ENCODE results near the gene IFT122. TPM values are rescaled to one million over a fixed set of nuclear protein-coding genes. Genes with fewer than 3 reads are reported as not detected.
"Not testable (repeated sequence)": the region's sequence is repeated elsewhere in the genome, so short reads cannot be mapped to it uniquely, and the experiment has no call there.

IFT122 gene
- total and polyA plus RNA-seq, 2 donors (not counting 3 experiments of a cell fraction or from before 2014, with no cell fraction given): 38.4 to 41.7 TPM

- Histone ChIP-seq H3K4me2 (ENCODE audit: insufficient read depth, low read length) (peak overlapping the region; percentile 59), H2AFZ (ENCODE audit: low read depth, low read length) (peak overlapping the region; percentile 3), H3K27ac (ENCODE audit: insufficient read depth, low read depth, low read length) (peak overlapping the region; percentile 90), H3K4me1 (ENCODE audit: control insufficient read depth, extremely low read depth, insufficient read depth, low read length) (peaks cover 49% of the 10 kb centered on the region)
- H3K4me3 ChIP-seq (replicated peaks in 1 of 3; ENCODE audit: insufficient read depth in 1 of 3, low read depth in 1 of 3, low read length in 3 of 3); H3K36me3 ChIP-seq (ENCODE audit: control insufficient read depth in 2 of 2, extremely low read depth in 1 of 2, insufficient read depth in 2 of 2, low read length in 2 of 2); H3K27me3 ChIP-seq (ENCODE audit: control insufficient read depth in 2 of 2, insufficient read depth in 2 of 2, low read length in 2 of 2); H3K9me3 ChIP-seq (replicated peaks; ENCODE audit: control insufficient read depth, insufficient read depth, low read length); POLR2A ChIA-PET; H4K20me1 ChIP-seq (replicated peaks; ENCODE audit: control insufficient read depth, extremely low read depth, insufficient read depth, low read length); H3K9ac ChIP-seq (replicated peaks; ENCODE audit: extremely low read depth, insufficient read depth, low read length); H3K9me1 ChIP-seq (replicated peaks; ENCODE audit: control insufficient read depth, extremely low read depth, insufficient read depth, low read length); intact Hi-C loops (cut with micrococcal nuclease); H3K79me2 ChIP-seq (ENCODE audit: control insufficient read depth, insufficient read depth, low read length); dilution Hi-C loops (cut with MboI; ENCODE audit: extremely low pct_ligation_motif_present, low sequenced_read_pairs): not testable (repeated sequence)
- CTCF ChIA-PET: interaction anchor here (1.4 kb wide), 1 partner anchor 10 kb away, joined by 5 read pairs; no protein-coding TSS in a partner anchor
- TSS peak; percentile 26 for BruUV-seq (replicated peaks)
- FAIRE-seq (peak; percentile 98), DNase-seq (ENCODE audit: low read depth, low spot score) (peak; percentile 72)
- peak; percentile 87 for TF ChIP-seq GATA2 (IDR thresholded peaks at IDR 0.05; ENCODE audit: insufficient read depth, insufficient read length, low read depth, low read length)
- TF ChIP-seq JUN (IDR thresholded peaks at IDR 0.05; ENCODE audit: borderline replicate concordance, insufficient read depth, insufficient read length, low read depth): peak; percentile 10
These were observed 59.7 kb downstream of the IFT122 start for GRCh38 chr3:129499604-129500333.

GRCh38 chr3:129500334-129500658 is 60.3 kb downstream of the IFT122 start:
- H2AFZ ChIP-seq (ENCODE audit: low read depth, low read length): no peak overlapping the region
- no peaks in the 10 kb centered on the region for H3K27me3 ChIP-seq (ENCODE audit: control insufficient read depth in 2 of 2, insufficient read depth in 2 of 2, low read length in 2 of 2)
- H3K36me3 ChIP-seq (ENCODE audit: control insufficient read depth in 2 of 2, extremely low read depth in 1 of 2, insufficient read depth in 2 of 2, low read length in 2 of 2): peaks cover 0 to 2% of the 10 kb centered on the region in 2 experiments
- H4K20me1 ChIP-seq (replicated peaks; ENCODE audit: control insufficient read depth, extremely low read depth, insufficient read depth, low read length): no peaks in the 10 kb centered on the region
- TF ChIP-seq POLR2A (IDR thresholded peaks at IDR 0.05; ENCODE audit: low read depth, low read length) (no peak), JUN (IDR thresholded peaks at IDR 0.05; ENCODE audit: borderline replicate concordance, insufficient read depth, insufficient read length, low read depth) (no peak), EZH2 (IDR thresholded peaks at IDR 0.05; ENCODE audit: borderline replicate concordance, low read depth, low read length, severe bottlenecking) (no peak), GATA2 (IDR thresholded peaks at IDR 0.05; ENCODE audit: insufficient read depth, insufficient read length, low read depth, low read length) (no peak), CTCF (IDR thresholded peaks at IDR 0.05; ENCODE audit: extremely low read depth in 1 of 2, insufficient read depth in 1 of 2, low read depth in 1 of 2, low read length in 2 of 2) (no peak), MYC (IDR thresholded peaks at IDR 0.05; ENCODE audit: low read depth, low read length) (no peak), POLR2AphosphoS5 (IDR thresholded peaks at IDR 0.05; ENCODE audit: insufficient read depth, low read depth, low read length) (no peak), MAX (IDR thresholded peaks at IDR 0.05; ENCODE audit: insufficient read depth, insufficient read length) (no peak), FOS (IDR thresholded peaks at IDR 0.05; ENCODE audit: borderline replicate concordance, insufficient read depth, low read length) (no peak)
- no peaks in the 10 kb centered on the region for H3K79me2 ChIP-seq (ENCODE audit: control insufficient read depth, insufficient read depth, low read length)
- POLR2A ChIA-PET: no interaction called here
- peaks cover 47% of the 10 kb centered on the region for H3K4me1 ChIP-seq (ENCODE audit: control insufficient read depth, extremely low read depth, insufficient read depth, low read length)
- CTCF ChIA-PET: interaction anchor here (1.4 kb wide), 1 partner anchor 10 kb away, joined by 5 read pairs; no protein-coding TSS in a partner anchor
- no peaks in the 10 kb centered on the region for H3K9me3 ChIP-seq (replicated peaks; ENCODE audit: control insufficient read depth, insufficient read depth, low read length)
- intact Hi-C loops (cut with micrococcal nuclease) (no loop called here), dilution Hi-C loops (cut with MboI; ENCODE audit: extremely low pct_ligation_motif_present, low sequenced_read_pairs) (no loop called here)
- no TSS peak for BruUV-seq (replicated peaks)
- peak overlapping the region; percentile 59 for H3K4me2 ChIP-seq (ENCODE audit: insufficient read depth, low read length)
- H3K9me1 ChIP-seq (replicated peaks; ENCODE audit: control insufficient read depth, extremely low read depth, insufficient read depth, low read length): no peaks in the 10 kb centered on the region
- H3K9ac ChIP-seq (replicated peaks; ENCODE audit: extremely low read depth, insufficient read depth, low read length): no peak overlapping the region
- FAIRE-seq (peak; percentile 48), DNase-seq (ENCODE audit: low read depth, low spot score) (no peak)
- peak overlapping the region; percentile 90 for H3K27ac ChIP-seq (ENCODE audit: insufficient read depth, low read depth, low read length)
- H3K4me3 ChIP-seq (replicated peaks in 1 of 3; ENCODE audit: insufficient read depth in 1 of 3, low read depth in 1 of 3, low read length in 3 of 3): no peak overlapping the region

Measured in endothelial cell of umbilical vein (primary cell).